Prostate gland (tissue), 2 donors: ENCODE data around the gene DDAH1.

Experiments used
- CTCF ChIP-seq, 4 experiments: fragments of 200-600 bp in 2 of 4; fragments of 450-650 bp in 2 of 4; sonication (generic) in 2 of 4; IDR thresholded peaks; 1 replicate in 3 of 4; 2 replicates in 1 of 4; pipeline ENCODE4 v1.5.1; 2016 to 2019; ENCODE audit warnings: antibody characterized with exemption in 4 of 4, mild to moderate bottlenecking in 2 of 4, moderate library complexity in 2 of 4
- POLR2A ChIP-seq: fragments of 450-650 bp; IDR thresholded peaks from one replicate; pipeline ENCODE4 v1.6.1; 2016; ENCODE audit warnings: antibody characterized with exemption, mild to moderate bottlenecking
- POLR2AphosphoS5 ChIP-seq: sonication (generic); formaldehyde crosslinking; IDR thresholded peaks from one replicate; pipeline ENCODE4 v1.6.1; 2017; ENCODE audit warnings: antibody characterized with exemption

GRCh38 chr1:85445906-85446305, 19.1 kb downstream of the DDAH1 start:
- TF ChIP-seq CTCF (IDR thresholded peaks at IDR 0.05) (no peak), POLR2A (no peak), POLR2AphosphoS5 (no peak)
